ENCODE results near the gene NFKBIL1. TPM values are rescaled to one million over a fixed set of nuclear protein-coding genes. Genes with fewer than 3 reads are reported as not detected.
A peak's percentile ranks its signal among the peaks of the same experiment; 100 is the strongest.

Gene NFKBIL1
- total and polyA plus RNA-seq, 10 of the 15 experiments (the other 5 are each of a cell fraction or from before 2014, with no cell fraction given): 0.19 to 15.1 (median 7.0) TPM

- TF ChIP-seq ZNF384 (IDR thresholded peaks at IDR 0.05; ENCODE audit: borderline replicate concordance, low read depth, low read length): no peak
- peak; percentile 41 for TF ChIP-seq SMAD1 (IDR thresholded peaks at IDR 0.05; ENCODE audit: low read depth, partially characterized antibody)
- no peak for TF ChIP-seq NFYB (IDR thresholded peaks at IDR 0.05; ENCODE audit: insufficient read depth, low read depth, low read length)
- 0 out of 4 replicates have a peak, but pooled peaks of 1 of the 2 experiments have one; percentile 63 for TF ChIP-seq SRF (IDR thresholded peaks at IDR 0.05; ENCODE audit: low read depth in 2 of 2, low read length in 2 of 2)
- TF ChIP-seq MEF2B (IDR thresholded peaks at IDR 0.05; ENCODE audit: partially characterized antibody, poor library complexity, severe bottlenecking): peak; percentile 84
- TF ChIP-seq ZBTB33 (IDR thresholded peaks at IDR 0.05): 0 out of 2 replicates have a peak, but pooled peaks have one; percentile 21
- TF ChIP-seq RAD21 (IDR thresholded peaks at IDR 0.05; ENCODE audit: insufficient read depth, low read depth, low read length): 0 out of 2 replicates have a peak, but pooled peaks have one; percentile 31
- peak; percentile 98 for TF ChIP-seq BACH1 (IDR thresholded peaks at IDR 0.05; ENCODE audit: borderline replicate concordance)
- peak in 1 of 2 experiments; percentile 66; a peak in 1 of 4 replicates for TF ChIP-seq CEBPB (IDR thresholded peaks at IDR 0.05; ENCODE audit: borderline replicate concordance in 1 of 2, low read depth in 2 of 2, low read length in 2 of 2)
- peak; percentile 99 for TF ChIP-seq EED (IDR thresholded peaks at IDR 0.05; ENCODE audit: low read depth)
- TF ChIP-seq PRDM15 (CRISPR knock-in tag; IDR thresholded peaks at IDR 0.05): 0 out of 2 replicates have a peak, but pooled peaks have one; percentile 28
- no peak for TF ChIP-seq NR2C2 (IDR thresholded peaks at IDR 0.05; ENCODE audit: borderline replicate concordance, control insufficient read depth, insufficient read length, low read depth)
- TF ChIP-seq ATF7 (IDR thresholded peaks at IDR 0.05; ENCODE audit: low read depth): peak; percentile 90
- no peak for TF ChIP-seq CHD1 (IDR thresholded peaks at IDR 0.05; ENCODE audit: low read depth, low read length)
- peak; percentile 53; the same call in 1 of the 2 replicates for TF ChIP-seq SMAD5 (IDR thresholded peaks at IDR 0.05; ENCODE audit: low read depth)
- peak; percentile 39; the same call in 1 of the 2 replicates for TF ChIP-seq NR2F1 (conservative IDR thresholded peaks at IDR 0.05)
- no peak for TF ChIP-seq NFYA (IDR thresholded peaks at IDR 0.05; ENCODE audit: borderline replicate concordance, low read depth, low read length)
- peak; percentile 94 for TF ChIP-seq CHD2 (IDR thresholded peaks at IDR 0.05; ENCODE audit: borderline replicate concordance, low read depth, low read length)
- TF ChIP-seq SMC3 (IDR thresholded peaks at IDR 0.05; ENCODE audit: borderline replicate concordance, low read length): peak; percentile 27; the same call in 1 of the 2 replicates
- TF ChIP-seq MYC (IDR thresholded peaks at IDR 0.05; ENCODE audit: insufficient read depth, insufficient read length, insufficient replicate concordance, low read length, severe bottlenecking): no peak
- peak; percentile 75; the same call in 1 of the 2 replicates for TF ChIP-seq BMI1 (IDR thresholded peaks at IDR 0.05; ENCODE audit: borderline replicate concordance)
- TF ChIP-seq SMARCA5 (IDR thresholded peaks at IDR 0.05): no peak; the same call in 1 of the 2 replicates
- no peak for TF ChIP-seq STAT3 (IDR thresholded peaks at IDR 0.05; ENCODE audit: low read depth, low read length)
- TF ChIP-seq SIX5 (IDR thresholded peaks at IDR 0.05; ENCODE audit: low read depth, low read length, severe bottlenecking): no peak
- TF ChIP-seq YY1 (IDR thresholded peaks at IDR 0.05; ENCODE audit: low read depth, low read length): peak; percentile 60
Observed at GRCh38 chr6:31558631-31559500, 11.5 kb downstream of the NFKBIL1 start (continued).
